IMR-90 (cell line): ENCODE results near the gene NAA15. TPM values are rescaled to one million over a fixed set of nuclear protein-coding genes. Genes with fewer than 3 reads are reported as not detected.

Experiments
- ATAC-seq: fragments of 200-7000 bp; cut with Tn5 transposase; 2 replicates; pipeline ENCODE4 v1.9.1; 2020; ENCODE audit warnings: low read depth, mild to moderate bottlenecking, moderate library complexity
- BruUV-seq: library from RNA; stranded (reverse); fragments of 400-500 nt; replicated peaks from 2 replicates; lab custom pipeline; 2021; lab: Mats Ljungman, UMichigan
- CTCF ChIA-PET: fragments of 300-600 bp; formaldehyde crosslinking; extraction: SDS; loops from one replicate; lab custom pipeline; 2021; ENCODE audit warnings: antibody characterized with exemption; lab: Yijun Ruan, JAX
- POLR2A ChIA-PET: fragments of 300-600 bp; sonication (Branson Sonifier 250); formaldehyde crosslinking; loops from one replicate; lab custom pipeline; 2022; ENCODE audit warnings: antibody characterized with exemption; ENCODE audit not compliant: unreplicated experiment; lab: Charles Lee
- DNase-seq: peaks from one replicate; pipeline ENCODE4 v3.0.0; 2013
- H2AFZ ChIP-seq: replicated peaks from 2 replicates; pipeline ENCODE3; 2013; ENCODE audit warnings: low read length, mild to moderate bottlenecking; ENCODE audit not compliant: poor library complexity
- H2AK5ac ChIP-seq: 2 replicates; pipeline ENCODE4 v1.6.1; 2013; ENCODE audit warnings: low read depth, low read length, inconsistent platforms
- H2AK9ac ChIP-seq: replicated peaks from 2 replicates; pipeline ENCODE3; 2013; ENCODE audit warnings: mild to moderate bottlenecking, low read depth, low read length, moderate library complexity; ENCODE audit not compliant: poor library complexity
- H2BK120ac ChIP-seq: 2 replicates; pipeline ENCODE4 v1.6.1; 2013; ENCODE audit warnings: low read depth, low read length, inconsistent platforms
- H2BK15ac ChIP-seq: 3 replicates; pipeline ENCODE4 v1.6.1; 2013; ENCODE audit warnings: low read depth, low read length, inconsistent platforms
- H2BK20ac ChIP-seq: 2 replicates; pipeline ENCODE4 v1.6.1; 2013; ENCODE audit warnings: low read depth, mild to moderate bottlenecking, inconsistent platforms, low read length, moderate library complexity
- H2BK5ac ChIP-seq: 2 replicates; pipeline ENCODE4 v1.6.1; 2013; ENCODE audit warnings: mild to moderate bottlenecking, low read depth, low read length, inconsistent platforms; ENCODE audit not compliant: poor library complexity, severe bottlenecking
- H3K14ac ChIP-seq: replicated peaks from 2 replicates; pipeline ENCODE4 v1.6.1; 2013; ENCODE audit warnings: low read depth, low read length, inconsistent platforms
- H3K18ac ChIP-seq: 2 replicates; pipeline ENCODE4 v1.6.1; 2013; ENCODE audit warnings: low read depth, low read length, control low read depth
- H3K23ac ChIP-seq: 2 replicates; pipeline ENCODE4 v1.6.1; 2013; ENCODE audit warnings: low read depth, low read length, inconsistent platforms
- H3K27ac ChIP-seq: 2 replicates; pipeline ENCODE4 v1.5.1; 2013; ENCODE audit warnings: mild to moderate bottlenecking, control low read depth, low read length; ENCODE audit not compliant: insufficient read depth
- H3K27me3 ChIP-seq: 2 replicates; pipeline ENCODE4 v1.6.1; 2013; ENCODE audit warnings: low read length; ENCODE audit not compliant: control insufficient read depth, insufficient read depth
- H3K36me3 ChIP-seq: 2 replicates; pipeline ENCODE4 v1.6.1; 2013; ENCODE audit warnings: low read length, mixed read lengths; ENCODE audit not compliant: control insufficient read depth, insufficient read depth
- H3K4ac ChIP-seq: 2 replicates; pipeline ENCODE4 v1.6.1; 2013; ENCODE audit warnings: low read depth, low read length, inconsistent platforms
- H3K4me1 ChIP-seq: 2 replicates; pipeline ENCODE4 v1.6.1; 2013; ENCODE audit warnings: low read length, mixed read lengths; ENCODE audit not compliant: control insufficient read depth, insufficient read depth
- H3K4me2 ChIP-seq: 2 replicates; pipeline ENCODE4 v1.6.1; 2013; ENCODE audit warnings: low read depth, mild to moderate bottlenecking, control low read depth, low read length, moderate library complexity
- H3K4me3 ChIP-seq: 2 replicates; pipeline ENCODE4 v1.5.1; 2013; ENCODE audit warnings: low read depth, mild to moderate bottlenecking, control low read depth, low read length, moderate library complexity; ENCODE audit not compliant: insufficient read depth
- H3K56ac ChIP-seq: 2 replicates; pipeline ENCODE4 v1.6.1; 2013; ENCODE audit warnings: low read length, inconsistent platforms; ENCODE audit not compliant: insufficient read depth; ENCODE audit errors: extremely low read depth
- H3K79me1 ChIP-seq, 2 experiments: 2 replicates each; pipeline ENCODE4 v1.6.1; 2013; ENCODE audit warnings: low read length in 2 of 2, inconsistent platforms in 1 of 2, low read depth in 1 of 2
- H3K9ac ChIP-seq: 2 replicates; pipeline ENCODE4 v1.6.1; 2013; ENCODE audit warnings: low read depth, low read length, control low read depth
- H3K9me1 ChIP-seq: 2 replicates; pipeline ENCODE4 v1.6.1; 2013; ENCODE audit warnings: low read length, inconsistent platforms; ENCODE audit not compliant: insufficient read depth
- H3K9me3 ChIP-seq: 2 replicates; pipeline ENCODE4 v1.6.1; 2013; ENCODE audit warnings: low read length; ENCODE audit not compliant: control insufficient read depth, insufficient read depth
- H4K20me1 ChIP-seq: 2 replicates; pipeline ENCODE4 v1.6.1; 2013; ENCODE audit warnings: low read length, inconsistent platforms; ENCODE audit not compliant: insufficient read depth
- H4K5ac ChIP-seq: 2 replicates; pipeline ENCODE4 v1.6.1; 2013; ENCODE audit warnings: mild to moderate bottlenecking, low read depth, low read length, control low read depth
- H4K8ac ChIP-seq, 2 experiments: 2 replicates each; pipeline ENCODE4 v1.6.1; 2013; ENCODE audit warnings: low read depth in 2 of 2, low read length in 2 of 2, control low read depth in 1 of 2, inconsistent platforms in 1 of 2
- H4K91ac ChIP-seq: 2 replicates; pipeline ENCODE4 v1.6.1; 2013; ENCODE audit warnings: low read depth, low read length, inconsistent platforms; ENCODE audit not compliant: insufficient read depth
- MAFK ChIP-seq: IDR thresholded peaks from 2 replicates; pipeline ENCODE4 v1.6.1; 2012; ENCODE audit warnings: low read depth, low read length, improper control_type of control experiment
- POLR2A ChIP-seq: IDR thresholded peaks from 2 replicates; pipeline ENCODE4 v1.6.1; 2012; ENCODE audit warnings: mild to moderate bottlenecking, low read depth, low read length
- RCOR1 ChIP-seq: IDR thresholded peaks from 2 replicates; pipeline ENCODE4 v1.6.1; 2012; ENCODE audit warnings: mild to moderate bottlenecking, low read length, improper control_type of control experiment; ENCODE audit not compliant: insufficient replicate concordance
- WGBS, 2 experiments: methylation state at CpG; one replicate each; pipeline versions ENCODE4 v1.1.5 to v1.1.7; 2013; ENCODE audit warnings: missing lambda C conversion rate in 2 of 2; ENCODE audit not compliant: insufficient read length in 1 of 2; ENCODE audit errors: extremely low coverage in 2 of 2; 5-methylcytosine and 5-hydroxymethylcytosine counted together
- dilution Hi-C: fragments of 300-500 bp; cut with HindIII; formaldehyde crosslinking; loops from one replicate; pipeline ENCODE4 v1.14.3; 2018; ENCODE audit warnings: low sequenced_read_pairs; ENCODE audit not compliant: unreplicated experiment
- in situ Hi-C: fragments of 300-500 bp; cut with MboI; formaldehyde crosslinking; loops from 3 replicates; pipeline ENCODE4 v1.14.3; 2019; ENCODE audit warnings: low sequenced_read_pairs, inconsistent platforms, mixed read lengths
- intact Hi-C: fragments of 100-400 bp; cut with micrococcal nuclease; formaldehyde crosslinking; loops from 2 replicates; pipeline ENCODE4 v1.10.0; 2022
- polyA plus RNA-seq, 3 experiments: library from polyadenylated mRNA; depleted of rRNA; stranded (reverse); fragments of >200 nt; gene quantifications; 2 replicates each; pipeline ENCODE4 v1.2.3, GENCODE V29; 2012; ENCODE audit warnings: low replicate concordance in 1 of 3
- total RNA-seq: library from RNA; depleted of rRNA; stranded (reverse); fragments of >200 nt; gene quantifications from 2 replicates; pipeline ENCODE4 v1.2.3, GENCODE V29; 2012
- TF ChIP-seq, protein P1 (sequence below): fragments of 150-350 bp; IDR thresholded peaks from 2 replicates; pipeline ENCODE4 v1.6.1; 2017; ENCODE audit warnings: mild to moderate bottlenecking, antibody characterized with exemption, low read length, low read depth

NAA15 gene
- total and polyA plus RNA-seq, 2 of the 4 experiments (the other 2 are of a cell fraction): 11.0 to 43.4 TPM

DNA sequence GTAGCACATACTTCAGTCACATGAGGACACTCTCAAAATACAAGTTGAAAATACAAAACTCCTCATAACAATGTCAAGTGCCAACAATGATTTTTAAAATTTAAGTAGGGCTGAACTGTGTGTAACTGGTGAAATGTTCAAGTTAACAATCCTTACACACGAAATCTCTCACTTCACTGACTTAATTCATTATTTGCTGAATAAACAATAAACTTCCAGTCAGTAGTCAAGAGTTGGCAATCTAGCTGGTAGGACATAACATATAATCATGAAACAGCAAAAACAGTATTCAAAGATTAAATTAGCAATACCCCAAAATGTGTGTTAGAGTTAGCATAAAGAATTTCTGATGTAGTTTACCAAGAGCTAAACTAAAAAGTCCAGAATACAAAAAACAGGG, 150.7 kb downstream of the NAA15 start:
- H2AFZ ChIP-seq: no peak overlapping the region
- no peak overlapping the region for H3K9ac ChIP-seq
- H4K20me1 ChIP-seq: no peaks in the 10 kb centered on the region; the same call in 1 of the 2 replicates
- H3K79me1 ChIP-seq: peaks cover 16 to 53% of the 10 kb centered on the region in 2 experiments
- intact Hi-C loops (loop anchor here (5.0 kb wide), 1 partner anchor 275 kb away; the partner anchor contains the start of gene ELF2), dilution Hi-C loops (no loop called here), in situ Hi-C loops (no loop called here)
- no peak overlapping the region for H3K4me3 ChIP-seq
- H3K23ac ChIP-seq: no peak overlapping the region
- H3K56ac ChIP-seq: no peak overlapping the region
- no peaks in the 10 kb centered on the region for H3K36me3 ChIP-seq
- no peak for DNase-seq
- H3K9me1 ChIP-seq: peaks cover 4% of the 10 kb centered on the region; the same call in 1 of the 2 replicates
- peaks cover 3% of the 10 kb centered on the region for H3K4me1 ChIP-seq
- no peak overlapping the region for H4K8ac ChIP-seq
- no peak overlapping the region for H3K27ac ChIP-seq
- H2BK15ac ChIP-seq: no peak overlapping the region
- no peak overlapping the region for H3K4ac ChIP-seq
- ChIA-PET CTCF (interaction anchor here (0.6 kb wide), 1 partner anchor 267 kb away, joined by 5 read pairs; no protein-coding TSS in a partner anchor), POLR2A (no interaction called here)
- no peaks in the 10 kb centered on the region for H3K27me3 ChIP-seq
- peak overlapping the region; percentile 93; the same call in 1 of the 2 replicates for H3K4me2 ChIP-seq
- ATAC-seq: no peak
- H3K18ac ChIP-seq: no peak overlapping the region
- no peak overlapping the region for H2AK5ac ChIP-seq
- H4K91ac ChIP-seq: no peak overlapping the region
- H2BK120ac ChIP-seq: no peak overlapping the region
- TF ChIP-seq RCOR1 (no peak), POLR2A (no peak), MAFK (peak; percentile 81)
- TF ChIP-seq, protein P1, sequence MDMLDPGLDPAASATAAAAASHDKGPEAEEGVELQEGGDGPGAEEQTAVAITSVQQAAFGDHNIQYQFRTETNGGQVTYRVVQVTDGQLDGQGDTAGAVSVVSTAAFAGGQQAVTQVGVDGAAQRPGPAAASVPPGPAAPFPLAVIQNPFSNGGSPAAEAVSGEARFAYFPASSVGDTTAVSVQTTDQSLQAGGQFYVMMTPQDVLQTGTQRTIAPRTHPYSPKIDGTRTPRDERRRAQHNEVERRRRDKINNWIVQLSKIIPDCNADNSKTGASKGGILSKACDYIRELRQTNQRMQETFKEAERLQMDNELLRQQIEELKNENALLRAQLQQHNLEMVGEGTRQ: no peak
- no peak overlapping the region for H4K5ac ChIP-seq
- no CpG with 5 or more reads among the region's 1 CpG for WGBS, 2 experiments
- H2AK9ac ChIP-seq: no peak overlapping the region
- no TSS peak for BruUV-seq
- H2BK20ac ChIP-seq: no peak overlapping the region
- no peak overlapping the region for H3K14ac ChIP-seq
- H2BK5ac ChIP-seq: peak overlapping the region; percentile 20
- H3K9me3 ChIP-seq: no peaks in the 10 kb centered on the region
